Measurements from ENCODE around the gene SLC1A4.

- no peak for TF ChIP-seq JUND (IDR thresholded peaks at IDR 0.05; ENCODE audit: low read depth, low read length)
- no peak for TF ChIP-seq TARDBP (IDR thresholded peaks at IDR 0.05; ENCODE audit: borderline replicate concordance)
- TF ChIP-seq EP300 (IDR thresholded peaks at IDR 0.05; ENCODE audit: borderline replicate concordance in 1 of 2, control insufficient read depth in 1 of 2, low read depth in 2 of 2, low read length in 2 of 2): no peak
- TF ChIP-seq YY1 (IDR thresholded peaks at IDR 0.05; ENCODE audit: low read depth, low read length): no peak
- TF ChIP-seq CTCF (IDR thresholded peaks at IDR 0.05 in 2 of 3, conservative IDR thresholded peaks at IDR 0.05 in 1 of 3; ENCODE audit: control insufficient read depth in 2 of 3, extremely low read depth in 1 of 3, insufficient read depth in 1 of 3, low read depth in 3 of 3, low read length in 3 of 3): no peak
- TF ChIP-seq RELB (IDR thresholded peaks at IDR 0.05; ENCODE audit: low read depth): no peak
- TF ChIP-seq RAD21 (IDR thresholded peaks at IDR 0.05; ENCODE audit: insufficient read depth, low read depth, low read length): no peak
- no peak for TF ChIP-seq MYC (IDR thresholded peaks at IDR 0.05; ENCODE audit: insufficient read depth, insufficient read length, insufficient replicate concordance, low read length, severe bottlenecking)
- TF ChIP-seq MAX (IDR thresholded peaks at IDR 0.05; ENCODE audit: low read depth, low read length): no peak
- TF ChIP-seq CBX3 (IDR thresholded peaks at IDR 0.05; ENCODE audit: borderline replicate concordance, low read depth): no peak
- no peak for TF ChIP-seq ASH2L (IDR thresholded peaks at IDR 0.05; ENCODE audit: borderline replicate concordance, low read depth)
Observed at GRCh38 chr2:65054749-65055421, 65.7 kb downstream of the SLC1A4 start.

All from GM12878 (cell line).